ENCODE data around the gene PKP4.

DNA sequence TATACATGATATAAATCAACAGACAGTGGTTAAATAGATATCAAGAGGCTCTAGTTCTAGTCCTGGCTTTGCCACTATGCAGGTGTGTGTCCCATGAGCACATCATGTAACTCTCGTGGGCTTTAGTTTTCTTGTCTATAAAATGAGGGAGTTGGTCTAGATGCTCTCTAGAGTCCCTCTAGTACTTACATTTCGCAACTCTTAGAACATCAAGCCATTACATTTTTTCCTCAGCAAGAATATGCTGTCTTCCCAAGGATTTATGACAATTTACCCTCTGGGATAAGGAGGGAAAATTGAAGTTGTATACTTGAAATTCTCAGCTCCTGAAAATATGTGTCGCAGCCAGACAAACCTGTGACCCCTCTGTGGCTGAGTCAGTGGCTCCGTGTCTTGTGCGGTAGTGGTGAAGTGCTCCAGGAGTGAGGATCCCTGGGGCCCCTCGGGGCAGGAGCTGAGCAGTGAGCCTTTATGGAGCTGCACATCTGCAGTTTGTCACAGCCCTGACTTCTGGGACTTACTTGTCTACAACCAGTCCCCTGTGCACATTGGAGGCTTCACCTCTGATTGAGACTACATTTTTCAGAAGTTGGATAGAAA is 6.8 kb downstream of the PKP4 start:
- TF ChIP-seq POLR2A (IDR thresholded peaks at IDR 0.05) = no peak
- TF ChIP-seq, protein P1, sequence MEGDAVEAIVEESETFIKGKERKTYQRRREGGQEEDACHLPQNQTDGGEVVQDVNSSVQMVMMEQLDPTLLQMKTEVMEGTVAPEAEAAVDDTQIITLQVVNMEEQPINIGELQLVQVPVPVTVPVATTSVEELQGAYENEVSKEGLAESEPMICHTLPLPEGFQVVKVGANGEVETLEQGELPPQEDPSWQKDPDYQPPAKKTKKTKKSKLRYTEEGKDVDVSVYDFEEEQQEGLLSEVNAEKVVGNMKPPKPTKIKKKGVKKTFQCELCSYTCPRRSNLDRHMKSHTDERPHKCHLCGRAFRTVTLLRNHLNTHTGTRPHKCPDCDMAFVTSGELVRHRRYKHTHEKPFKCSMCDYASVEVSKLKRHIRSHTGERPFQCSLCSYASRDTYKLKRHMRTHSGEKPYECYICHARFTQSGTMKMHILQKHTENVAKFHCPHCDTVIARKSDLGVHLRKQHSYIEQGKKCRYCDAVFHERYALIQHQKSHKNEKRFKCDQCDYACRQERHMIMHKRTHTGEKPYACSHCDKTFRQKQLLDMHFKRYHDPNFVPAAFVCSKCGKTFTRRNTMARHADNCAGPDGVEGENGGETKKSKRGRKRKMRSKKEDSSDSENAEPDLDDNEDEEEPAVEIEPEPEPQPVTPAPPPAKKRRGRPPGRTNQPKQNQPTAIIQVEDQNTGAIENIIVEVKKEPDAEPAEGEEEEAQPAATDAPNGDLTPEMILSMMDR (IDR thresholded peaks at IDR 0.05) = no peak
